Superior temporal gyrus (tissue), 1 donor: ENCODE results near the gene CCDC180.
"Not testable (repeated sequence)": the region's sequence is repeated elsewhere in the genome, so short reads cannot be mapped to it uniquely, and the experiment has no call there.

Source experiments
- DNase-seq: peaks from one replicate; pipeline ENCODE4 v3.0.0-alpha.2; 2016; ENCODE audit errors: extremely low spot score

The CCDC180 gene

DNA sequence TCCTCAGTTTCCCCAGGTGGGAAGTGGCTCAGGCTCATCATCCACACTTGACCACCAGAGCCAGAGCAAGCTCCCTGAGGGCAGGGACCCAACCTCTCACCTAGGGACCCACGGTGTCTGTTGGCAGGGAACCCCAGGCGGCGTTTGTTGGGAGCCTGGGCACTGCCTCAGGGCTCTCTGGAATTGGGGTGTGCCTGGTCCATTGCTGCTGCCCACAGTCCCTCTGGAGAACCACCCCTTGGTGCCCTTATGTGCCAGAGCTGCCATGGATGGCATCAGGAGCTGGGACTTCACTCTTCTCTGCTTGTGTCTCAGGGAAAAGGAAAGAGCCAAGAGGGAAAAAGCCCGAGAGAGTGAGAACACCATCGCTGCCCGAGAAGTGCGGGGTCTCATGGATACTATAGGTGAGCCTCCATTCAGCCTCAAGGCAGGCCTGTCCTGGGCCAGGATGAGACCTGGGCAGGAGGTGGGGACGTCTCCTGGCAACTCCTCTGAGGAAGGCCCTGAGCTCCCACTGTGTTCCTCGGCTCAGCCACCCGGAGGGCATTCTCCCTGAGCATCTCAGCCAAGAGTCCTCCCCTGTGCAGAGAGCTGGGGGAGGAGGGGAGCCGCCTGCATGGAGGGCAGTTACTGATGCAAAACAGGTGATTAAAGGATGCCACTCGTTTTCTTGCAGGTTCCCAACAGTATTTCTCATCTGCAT, 4.5 kb downstream of the CCDC180 start:
- no peak for DNase-seq

DNA sequence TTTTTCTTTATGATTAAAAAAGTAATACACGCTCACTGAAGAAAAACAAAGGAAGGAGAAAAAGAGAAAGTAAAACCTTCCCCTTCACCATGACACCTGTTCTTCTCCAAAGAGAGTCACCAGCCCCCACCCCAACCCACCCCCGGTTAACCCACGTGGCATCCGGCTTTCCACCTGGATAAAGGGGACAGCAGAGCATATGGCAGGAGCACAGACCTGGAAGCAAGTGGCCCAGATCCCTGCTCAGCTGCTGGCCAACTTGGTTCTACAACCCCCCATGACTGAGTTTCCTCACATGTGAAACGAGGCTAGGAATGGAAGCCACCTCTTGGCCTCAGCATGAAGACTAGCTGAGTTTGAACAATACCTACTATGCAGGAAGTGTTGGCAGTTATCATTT, 5.1 kb downstream of the CCDC180 start:
- DNase-seq, result no peak

GRCh38 chr9:97313243-97313642, 5.8 kb downstream of the CCDC180 start:
- no peak for DNase-seq

DNA sequence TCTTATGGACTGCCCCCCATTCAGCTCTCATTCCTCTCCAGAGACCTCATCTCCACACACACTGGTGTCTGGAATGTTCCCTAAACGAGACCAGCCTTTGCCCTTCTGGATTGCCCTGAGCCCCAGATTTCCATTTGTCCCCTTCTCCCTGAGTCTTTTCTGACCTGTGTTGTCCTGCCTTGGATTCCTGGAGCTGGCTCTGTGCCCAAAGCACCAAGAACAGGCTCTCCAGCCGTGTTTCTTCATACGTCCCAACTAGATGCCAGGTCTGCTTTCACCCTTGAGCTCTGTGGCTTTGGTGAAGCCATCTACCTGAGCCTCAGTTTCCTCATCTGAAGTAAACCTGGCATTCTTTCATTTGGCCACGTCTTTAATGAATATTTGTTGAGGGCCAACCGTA, 6.3 kb downstream of the CCDC180 start:
- DNase-seq, result no peak

DNA sequence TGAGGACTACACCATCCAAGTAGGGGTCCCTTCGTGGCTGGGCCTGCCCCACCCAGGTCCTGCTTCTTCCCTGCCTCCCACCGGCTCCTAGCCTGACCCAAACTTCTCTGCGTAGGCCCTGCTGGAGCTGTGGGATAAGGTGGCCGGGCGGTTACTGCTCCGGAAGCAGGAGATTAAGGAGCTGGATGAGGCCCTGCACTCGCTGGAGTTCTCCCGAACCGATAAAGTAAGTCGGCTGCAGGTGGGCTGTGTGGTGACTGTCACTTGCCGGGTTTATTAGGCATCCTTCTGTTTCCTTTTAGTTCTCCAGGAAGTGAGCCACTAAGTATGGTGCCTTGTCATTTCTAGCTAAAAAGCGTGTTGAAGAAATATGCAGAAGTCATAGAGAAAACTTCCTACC, 7.0 kb downstream of the CCDC180 start:
- no peak for DNase-seq

DNA sequence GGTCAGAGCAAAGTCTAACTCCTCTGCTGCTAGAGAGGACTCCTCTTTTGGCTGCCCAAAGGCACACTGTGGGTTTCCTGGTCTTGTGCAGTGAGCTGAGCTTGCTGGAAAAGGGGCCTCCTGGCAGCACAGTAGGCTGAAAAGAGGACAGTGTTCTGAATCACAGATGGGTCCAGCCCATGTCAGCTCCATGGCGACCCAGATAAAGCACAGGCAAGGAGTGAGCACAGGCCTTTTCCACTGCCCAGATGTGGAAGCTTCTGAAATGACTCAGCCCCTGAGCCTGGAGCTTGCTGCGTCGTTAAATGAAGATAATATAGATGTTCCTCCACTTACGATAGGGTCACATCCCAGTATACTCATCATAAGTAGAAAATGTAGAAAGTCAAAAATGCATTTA, 8.1 kb downstream of the CCDC180 start:
- no peak for DNase-seq

GRCh38 chr9:97316904-97317303, 9.4 kb downstream of the CCDC180 start:
- no peak for DNase-seq

DNA sequence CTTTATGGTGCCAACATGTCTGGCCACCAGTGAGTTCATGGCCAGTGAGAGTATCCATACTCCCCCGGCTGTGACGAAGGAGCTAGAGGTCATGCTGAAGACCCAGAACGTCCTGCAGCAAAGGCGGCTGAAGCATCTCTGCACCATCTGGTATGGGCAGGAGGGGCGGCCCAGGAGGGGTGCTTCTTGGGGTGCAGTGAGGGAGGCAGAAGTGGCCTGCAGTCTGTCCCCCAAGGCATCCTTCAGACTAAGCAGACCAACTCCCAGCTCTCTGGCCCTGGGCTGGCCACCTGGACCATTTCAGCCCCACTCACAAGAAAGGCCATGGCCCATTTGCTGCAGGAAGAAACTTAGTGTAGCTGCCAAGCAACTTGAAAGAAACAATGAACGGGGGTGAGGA, 11.0 kb downstream of the CCDC180 start:
- DNase-seq, result no peak

- no peak for DNase-seq
Measured at GRCh38 chr9:97319395-97319794, 11.9 kb downstream of the CCDC180 start.

- DNase-seq, result no peak
Measured at GRCh38 chr9:97320080-97320642, 12.7 kb downstream of the CCDC180 start.

DNA sequence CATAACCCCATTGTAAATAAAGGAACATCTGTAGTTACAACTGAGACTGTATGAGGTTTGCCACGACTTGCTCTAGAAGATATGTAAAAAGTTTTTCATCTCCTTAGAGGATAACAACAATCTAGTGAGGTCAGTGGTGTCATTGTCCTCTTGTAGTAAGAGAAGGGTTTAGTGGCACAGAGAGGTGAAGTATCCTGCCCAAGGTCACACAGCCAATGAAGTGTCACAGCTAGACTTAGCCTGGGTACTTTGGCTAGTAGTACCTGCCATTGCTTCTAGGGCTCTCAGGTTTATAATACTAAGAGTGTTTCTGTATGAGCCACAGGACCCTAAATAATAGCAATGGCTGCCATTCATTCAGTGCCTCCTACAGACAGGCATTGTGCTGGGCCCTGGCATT, 13.8 kb downstream of the CCDC180 start:
- no peak for DNase-seq

DNA sequence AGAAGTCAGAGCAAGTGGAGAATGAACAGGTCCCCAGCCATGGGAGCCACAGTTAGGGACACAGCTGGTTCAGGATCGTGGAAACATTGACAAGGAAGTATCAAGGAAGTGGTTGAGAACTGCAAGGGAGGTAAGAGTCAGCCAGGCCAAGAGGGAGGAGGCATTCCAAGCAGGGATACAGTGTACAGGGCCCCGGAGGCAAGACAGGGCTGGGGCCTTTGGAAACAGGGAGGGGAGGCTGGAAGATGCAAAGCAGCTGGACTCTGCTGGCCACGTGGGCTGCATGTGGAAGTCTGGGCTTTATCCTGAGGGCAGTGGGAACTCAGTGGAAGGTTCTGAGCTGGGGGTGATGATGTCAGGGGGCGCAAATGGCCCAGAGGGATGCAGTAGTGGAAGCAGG, 14.2 kb downstream of the CCDC180 start:
- DNase-seq, result no peak

GRCh38 chr9:97322105-97322504, 14.6 kb downstream of the CCDC180 start:
- DNase-seq, result no peak

DNA sequence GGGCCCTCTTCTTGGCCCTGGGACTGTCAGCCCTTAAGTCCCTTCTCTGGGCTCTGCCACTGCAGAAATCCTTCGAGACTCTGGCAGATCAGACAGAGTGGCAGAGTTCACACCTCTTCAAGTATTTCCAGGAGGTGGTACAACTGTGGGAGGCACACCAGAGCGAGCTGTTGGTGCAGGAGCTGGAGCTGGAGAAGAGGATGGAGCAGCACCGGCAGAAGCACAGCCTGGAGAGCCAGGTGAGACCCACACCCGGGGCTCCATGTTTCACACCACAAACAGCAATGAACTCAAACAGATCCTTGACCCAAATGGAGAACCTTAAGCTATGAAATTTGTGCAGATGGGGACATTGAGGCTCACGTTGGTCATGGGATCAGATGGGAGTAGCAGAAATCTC, 17.5 kb downstream of the CCDC180 start:
- no peak for DNase-seq

DNA sequence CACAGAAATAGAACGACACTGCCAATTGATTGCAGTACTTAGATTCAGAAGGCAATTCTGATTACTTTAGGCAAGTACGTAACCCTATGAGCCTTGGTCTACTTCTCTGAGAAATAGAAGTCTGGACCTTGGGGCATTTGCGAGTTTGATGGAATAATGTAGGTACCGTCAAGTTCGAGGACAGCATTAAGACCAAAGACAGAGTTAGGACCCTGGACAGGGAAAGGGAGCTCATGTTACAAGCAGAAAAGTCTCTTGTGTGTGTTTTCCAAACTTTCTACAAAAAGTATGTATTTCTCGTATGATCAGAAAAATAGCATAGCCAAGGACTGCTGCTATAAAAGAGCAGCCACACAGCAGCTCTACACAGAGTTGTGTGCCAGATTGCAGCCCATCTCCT, 20.1 kb downstream of the CCDC180 start:
- DNase-seq, result no peak

DNA sequence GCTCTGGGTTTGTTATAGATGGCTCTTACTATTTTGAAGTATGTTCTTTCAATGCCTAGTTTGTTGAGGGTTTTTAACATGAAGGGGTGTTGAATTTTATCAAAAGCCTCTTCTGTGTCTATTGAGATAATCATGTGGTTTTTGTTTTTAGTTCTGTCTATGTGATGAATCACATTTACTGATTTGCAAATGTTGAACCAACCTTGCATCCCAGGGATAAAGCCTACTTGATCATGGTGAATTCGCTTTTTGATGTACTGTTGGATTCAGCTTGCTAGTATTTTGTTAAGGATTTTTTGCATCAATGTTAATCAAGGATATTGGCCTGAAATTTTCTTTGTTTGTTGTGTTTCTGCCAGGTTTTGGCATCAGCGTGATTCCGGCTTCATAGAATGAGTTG, 25.5 kb downstream of the CCDC180 start:
- DNase-seq, result no peak

- not testable (repeated sequence) for DNase-seq
Measured at GRCh38 chr9:97335622-97336021, 28.2 kb downstream of the CCDC180 start.

- DNase-seq, result no peak
Measured at GRCh38 chr9:97348871-97349270, 41.4 kb downstream of the CCDC180 start.

DNA sequence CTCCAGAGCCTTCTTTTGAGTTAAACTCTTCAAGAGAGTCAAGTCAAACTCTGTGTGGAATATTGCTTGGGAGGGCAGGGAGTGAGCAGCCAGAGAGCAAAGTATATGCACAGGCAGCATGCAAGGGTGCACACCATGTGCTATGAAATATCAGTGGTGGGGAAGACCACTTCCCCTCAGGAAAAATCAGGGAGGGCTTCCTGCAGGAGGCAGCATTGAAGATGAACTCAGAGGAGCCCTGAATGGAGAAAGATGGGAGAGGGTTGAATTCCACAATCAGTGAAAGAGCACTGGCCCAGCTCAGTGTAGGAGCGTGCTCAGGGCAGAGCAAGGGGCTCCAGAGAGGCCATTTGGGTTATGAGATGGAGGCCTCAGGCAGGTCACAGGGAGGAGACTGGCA, 41.9 kb downstream of the CCDC180 start:
- no peak for DNase-seq

DNA sequence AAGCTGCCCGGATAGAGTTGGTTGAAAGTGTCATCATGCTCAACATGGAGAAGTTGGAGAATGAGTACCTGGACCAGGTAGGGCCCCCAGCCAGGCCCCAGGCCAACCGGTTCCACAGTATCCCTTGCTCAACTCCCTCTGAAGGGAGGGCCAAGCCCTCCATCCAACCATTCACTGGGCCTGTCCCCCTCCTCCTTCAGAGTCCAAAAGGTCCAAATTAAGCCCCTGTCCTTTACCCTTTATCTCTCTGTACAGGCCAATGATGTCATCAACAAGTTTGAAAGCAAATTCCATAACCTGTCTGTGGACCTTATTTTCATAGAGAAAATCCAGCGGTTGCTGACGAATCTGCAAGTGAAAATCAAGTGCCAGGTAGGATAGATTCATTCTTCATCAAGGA, 47.2 kb downstream of the CCDC180 start:
- no peak for DNase-seq

- no peak for DNase-seq
Measured at GRCh38 chr9:97357056-97357455, 49.6 kb downstream of the CCDC180 start.
